MM.1S (cell line): ENCODE results near the gene THADA.

Experiments used
- DNase-seq: peaks from one replicate; pipeline ENCODE4 v3.0.0-alpha.2; 2015
- H2AFZ ChIP-seq: fragments of 300-600 bp; sonication (generic); 2 replicates; pipeline ENCODE4 v1.6.0; 2016; ENCODE audit warnings: antibody characterized with exemption, low read length
- H3F3A ChIP-seq: fragments of 300-600 bp; sonication (generic); 2 replicates; pipeline ENCODE4 v1.6.1; 2016; ENCODE audit warnings: mild to moderate bottlenecking, antibody characterized with exemption, low read length, moderate library complexity, mixed read lengths; ENCODE audit not compliant: insufficient read depth
- H3K27ac ChIP-seq: fragments of 300-600 bp; sonication (generic); 2 replicates; pipeline ENCODE4 v1.5.1; 2016; ENCODE audit warnings: mild to moderate bottlenecking, low read length
- H3K27me3 ChIP-seq: fragments of 300-600 bp; sonication (generic); replicated peaks from 2 replicates; pipeline ENCODE4 v1.6.0; 2016; ENCODE audit warnings: low read length; ENCODE audit not compliant: insufficient read depth
- H3K36me3 ChIP-seq: fragments of 300-600 bp; sonication (generic); replicated peaks from 2 replicates; pipeline ENCODE4 v1.6.1; 2016; ENCODE audit warnings: mild to moderate bottlenecking, low read length, mixed read lengths; ENCODE audit not compliant: insufficient read depth
- H3K4me1 ChIP-seq: fragments of 300-600 bp; sonication (generic); 2 replicates; pipeline ENCODE4 v1.6.1; 2016; ENCODE audit warnings: low read length, mixed read lengths
- H3K4me2 ChIP-seq: fragments of 300-600 bp; sonication (generic); 2 replicates; pipeline ENCODE4 v1.6.0; 2016; ENCODE audit warnings: low read depth, low read length
- H3K4me3 ChIP-seq: fragments of 300-600 bp; sonication (generic); 2 replicates; pipeline ENCODE4 v1.5.1; 2016; ENCODE audit warnings: low read length, mixed read lengths
- H3K79me2 ChIP-seq: fragments of 300-600 bp; sonication (generic); 2 replicates; pipeline ENCODE4 v1.6.1; 2016; ENCODE audit warnings: mixed run types, low read length, mixed read lengths
- H3K9ac ChIP-seq: fragments of 300-600 bp; sonication (generic); 2 replicates; pipeline ENCODE4 v1.6.1; 2016; ENCODE audit warnings: low read length, mixed read lengths
- H3K9me2 ChIP-seq: fragments of 300-600 bp; sonication (generic); replicated peaks from 2 replicates; pipeline ENCODE4 v1.6.1; 2016; ENCODE audit warnings: mild to moderate bottlenecking, low read length, mixed read lengths; ENCODE audit not compliant: insufficient read depth
- H3K9me3 ChIP-seq: fragments of 300-600 bp; sonication (generic); replicated peaks from 2 replicates; pipeline ENCODE4 v1.6.1; 2016; ENCODE audit warnings: mild to moderate bottlenecking, low read length, mixed read lengths; ENCODE audit not compliant: insufficient read depth
- H4K20me1 ChIP-seq: fragments of 300-600 bp; sonication (generic); 2 replicates; pipeline ENCODE4 v1.6.1; 2016; ENCODE audit warnings: mild to moderate bottlenecking, low read length, moderate library complexity, mixed read lengths; ENCODE audit not compliant: insufficient read depth
- EZH2 ChIP-seq: fragments of 300-600 bp; sonication (generic); optimal IDR thresholded peaks from 2 replicates; pipeline ENCODE3; 2017; ENCODE audit warnings: low read depth, mild to moderate bottlenecking, antibody characterized with exemption, low read length, mixed read lengths
- EZH2phosphoT487 ChIP-seq: fragments of 300-600 bp; sonication (generic); IDR thresholded peaks from 2 replicates; pipeline ENCODE4 v1.6.1; 2018; ENCODE audit warnings: antibody characterized with exemption, low read length
- TF ChIP-seq, protein P1 (sequence below): fragments of 300-600 bp; sonication (generic); IDR thresholded peaks from 2 replicates; pipeline ENCODE4 v1.5.1; 2016; ENCODE audit warnings: antibody characterized with exemption, low read length, mixed read lengths

The THADA gene

DNA sequence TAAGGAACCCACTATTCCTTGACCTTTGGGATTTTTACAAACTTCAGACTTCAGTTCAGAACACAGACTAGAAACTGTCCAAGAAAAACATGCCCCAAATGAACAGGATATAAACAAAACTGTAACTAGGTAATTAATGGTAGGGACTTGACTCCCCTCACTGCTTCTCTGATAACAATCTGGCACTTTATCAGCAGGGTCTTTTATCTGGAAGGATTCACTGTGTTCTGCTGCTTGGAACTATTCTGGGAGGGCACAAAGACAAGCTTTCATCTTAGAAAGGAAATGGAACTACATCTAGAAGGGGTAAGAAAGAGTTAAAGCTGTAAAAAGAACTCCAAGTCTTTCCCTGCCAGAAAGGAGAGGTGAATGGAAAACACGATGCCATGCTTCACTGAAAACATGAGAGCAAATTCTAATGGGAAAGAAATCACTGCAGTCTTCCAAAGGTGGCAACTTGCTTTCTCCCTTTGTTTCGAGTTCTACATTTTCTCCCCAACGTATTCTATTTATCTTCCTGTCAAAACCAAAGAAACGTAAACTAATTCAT lies 181.2 kb downstream of the THADA start:
- Histone ChIP-seq H3K27ac (no peak overlapping the region), H3K9me2 (no peaks in the 10 kb centered on the region), H3K36me3 (no peaks in the 10 kb centered on the region), H3K4me3 (no peak overlapping the region), H2AFZ (no peak overlapping the region), H3K4me1 (no peaks in the 10 kb centered on the region), H3K9me3 (no peaks in the 10 kb centered on the region), H3K79me2 (no peaks in the 10 kb centered on the region), H4K20me1 (no peaks in the 10 kb centered on the region), H3K9ac (no peak overlapping the region), H3F3A (no peaks in the 10 kb centered on the region), H3K27me3 (no peaks in the 10 kb centered on the region), H3K4me2 (no peak overlapping the region)
- no peak for DNase-seq
- TF ChIP-seq, protein P1, sequence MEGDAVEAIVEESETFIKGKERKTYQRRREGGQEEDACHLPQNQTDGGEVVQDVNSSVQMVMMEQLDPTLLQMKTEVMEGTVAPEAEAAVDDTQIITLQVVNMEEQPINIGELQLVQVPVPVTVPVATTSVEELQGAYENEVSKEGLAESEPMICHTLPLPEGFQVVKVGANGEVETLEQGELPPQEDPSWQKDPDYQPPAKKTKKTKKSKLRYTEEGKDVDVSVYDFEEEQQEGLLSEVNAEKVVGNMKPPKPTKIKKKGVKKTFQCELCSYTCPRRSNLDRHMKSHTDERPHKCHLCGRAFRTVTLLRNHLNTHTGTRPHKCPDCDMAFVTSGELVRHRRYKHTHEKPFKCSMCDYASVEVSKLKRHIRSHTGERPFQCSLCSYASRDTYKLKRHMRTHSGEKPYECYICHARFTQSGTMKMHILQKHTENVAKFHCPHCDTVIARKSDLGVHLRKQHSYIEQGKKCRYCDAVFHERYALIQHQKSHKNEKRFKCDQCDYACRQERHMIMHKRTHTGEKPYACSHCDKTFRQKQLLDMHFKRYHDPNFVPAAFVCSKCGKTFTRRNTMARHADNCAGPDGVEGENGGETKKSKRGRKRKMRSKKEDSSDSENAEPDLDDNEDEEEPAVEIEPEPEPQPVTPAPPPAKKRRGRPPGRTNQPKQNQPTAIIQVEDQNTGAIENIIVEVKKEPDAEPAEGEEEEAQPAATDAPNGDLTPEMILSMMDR, result no peak
- TF ChIP-seq EZH2, result no peak
- no peak for TF ChIP-seq EZH2phosphoT487

DNA sequence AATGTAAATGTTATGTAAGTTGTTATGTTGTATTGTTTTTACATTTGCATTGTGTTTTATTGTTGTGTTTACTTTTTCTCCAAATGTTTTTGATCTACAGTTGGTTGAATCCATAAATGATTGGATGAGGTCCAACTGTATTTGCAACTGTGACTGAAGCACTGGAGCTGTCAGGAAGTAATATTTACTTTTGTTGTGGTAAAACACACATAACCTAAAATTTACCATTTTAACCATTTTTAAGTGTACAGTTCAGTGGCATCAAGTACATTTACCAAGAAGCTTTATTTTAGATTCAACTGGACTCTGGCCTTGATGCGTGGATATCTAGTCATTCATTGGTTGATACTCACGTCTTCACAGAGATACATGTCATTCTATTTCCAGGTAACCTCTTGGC lies 181.8 kb downstream of the THADA start:
- H3K9me2 ChIP-seq, result no peaks in the 10 kb centered on the region
- H3K9ac ChIP-seq, result no peak overlapping the region
- no peak overlapping the region for H3K4me2 ChIP-seq
- H3F3A ChIP-seq, result no peaks in the 10 kb centered on the region
- H4K20me1 ChIP-seq, result no peaks in the 10 kb centered on the region
- no peak for DNase-seq
- H3K27me3 ChIP-seq, result no peaks in the 10 kb centered on the region
- H3K27ac ChIP-seq, result no peak overlapping the region
- H3K36me3 ChIP-seq, result no peaks in the 10 kb centered on the region
- no peak for TF ChIP-seq EZH2
- TF ChIP-seq, protein P1, result no peak
- no peak for TF ChIP-seq EZH2phosphoT487
- H2AFZ ChIP-seq, result no peak overlapping the region
- H3K79me2 ChIP-seq, result no peaks in the 10 kb centered on the region
- no peak overlapping the region for H3K4me3 ChIP-seq
- no peaks in the 10 kb centered on the region for H3K9me3 ChIP-seq
- peaks cover 2% of the 10 kb centered on the region; the same call in 1 of the 2 replicates for H3K4me1 ChIP-seq

DNA sequence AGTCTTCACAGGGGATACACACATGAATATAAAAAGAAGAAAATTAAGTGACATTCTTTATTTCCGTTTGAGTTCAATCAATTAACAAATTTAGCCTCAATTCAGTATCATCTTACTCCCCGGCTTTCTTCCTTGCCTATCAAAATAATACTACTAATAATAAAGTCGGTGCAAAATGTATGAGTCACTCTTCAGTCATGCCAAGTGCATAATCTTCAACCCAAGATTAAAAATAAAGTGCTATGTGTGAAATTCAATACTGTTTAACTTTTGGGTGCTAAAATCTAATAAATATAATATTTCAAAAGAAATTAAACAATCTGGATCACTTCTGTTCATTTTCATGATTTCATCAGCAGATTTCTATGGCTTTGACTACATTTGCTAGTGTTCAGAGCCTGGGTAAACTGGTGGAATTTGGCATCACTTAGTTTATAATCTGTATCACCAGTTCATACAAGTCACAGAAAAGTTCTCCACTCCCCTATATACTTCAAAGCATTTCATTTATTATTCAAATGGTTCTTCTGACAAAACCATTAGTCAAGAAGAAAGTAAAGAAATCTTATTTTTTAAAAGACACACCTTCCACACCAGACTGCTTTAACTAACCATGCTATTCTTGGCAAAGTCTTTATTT lies 183.6 kb downstream of the THADA start:
- peaks cover 11% of the 10 kb centered on the region for H3F3A ChIP-seq
- no peak overlapping the region for H3K4me2 ChIP-seq
- no peaks in the 10 kb centered on the region for H3K9me2 ChIP-seq
- H3K27ac ChIP-seq, result no peak overlapping the region
- no peak for DNase-seq
- no peaks in the 10 kb centered on the region for H3K79me2 ChIP-seq
- no peaks in the 10 kb centered on the region for H3K36me3 ChIP-seq
- H3K4me3 ChIP-seq, result no peak overlapping the region
- H3K27me3 ChIP-seq, result no peaks in the 10 kb centered on the region
- H3K9me3 ChIP-seq, result no peaks in the 10 kb centered on the region
- no peaks in the 10 kb centered on the region for H4K20me1 ChIP-seq
- no peak overlapping the region for H3K9ac ChIP-seq
- H2AFZ ChIP-seq, result no peak overlapping the region
- TF ChIP-seq EZH2 (no peak), EZH2phosphoT487 (no peak)
- TF ChIP-seq, protein P1, result no peak
- H3K4me1 ChIP-seq, result peaks cover 16% of the 10 kb centered on the region
